HG02571 (cell line): ENCODE results near the gene ATP1A3.

Source experiments
- ATAC-seq: cut with Tn5 transposase; IDR thresholded peaks from one replicate; pipeline ENCODE4 v1.9.1; 2021; ENCODE audit warnings: mild to moderate bottlenecking, moderate library complexity; ENCODE audit not compliant: unreplicated experiment

ATP1A3 gene

GRCh38 chr19:41930926-41931592 lies 63.0 kb downstream of the ATP1A3 start:
- ATAC-seq: no peak

GRCh38 chr19:41930322-41930722 lies 63.7 kb downstream of the ATP1A3 start:
- no peak for ATAC-seq

- ATAC-seq: no peak
Observed at GRCh38 chr19:41929536-41930071, 64.4 kb downstream of the ATP1A3 start.

GRCh38 chr19:41928754-41929535 lies 65.1 kb downstream of the ATP1A3 start:
- no peak for ATAC-seq

GRCh38 chr19:41928221-41928683 lies 65.8 kb downstream of the ATP1A3 start, which contains the start of gene ERFL:
Gene ERFL, minus strand, starts transcription at chr19:41928449. Its CDS starts 15,530 bp downstream, at chr19:41912919.
- ATAC-seq: no peak

- ATAC-seq: no peak
Observed at GRCh38 chr19:41927497-41928192, 66.4 kb downstream of the ATP1A3 start.

GRCh38 chr19:41926763-41927496 lies 67.1 kb downstream of the ATP1A3 start:
- ATAC-seq: no peak

GRCh38 chr19:41926028-41926762 lies 67.8 kb downstream of the ATP1A3 start:
- ATAC-seq: no peak

- no peak for ATAC-seq
Observed at GRCh38 chr19:41925208-41926003, 68.6 kb downstream of the ATP1A3 start.

GRCh38 chr19:41924151-41925145 lies 69.6 kb downstream of the ATP1A3 start:
- ATAC-seq: no peak

- no peak for ATAC-seq
Observed at GRCh38 chr19:41923045-41923788, 70.8 kb downstream of the ATP1A3 start.

GRCh38 chr19:41922585-41922984 lies 71.4 kb downstream of the ATP1A3 start:
- no peak for ATAC-seq

- no peak for ATAC-seq
Observed at GRCh38 chr19:41921577-41922576, 72.2 kb downstream of the ATP1A3 start.

- ATAC-seq: no peak
Observed at GRCh38 chr19:41920882-41921576, 73.0 kb downstream of the ATP1A3 start.

- no peak for ATAC-seq
Observed at GRCh38 chr19:41919948-41920712, 73.9 kb downstream of the ATP1A3 start.
